Measurements from ENCODE around the gene NCKAP5L. TPM values are rescaled to one million over a fixed set of nuclear protein-coding genes. Genes with fewer than 3 reads are reported as not detected.

Gene NCKAP5L
- total and polyA plus RNA-seq, 2 experiments from 2014 or later: 10.2 to 37.0 TPM

- H3K27me3 Mint-ChIP-seq (ENCODE audit: insufficient read depth, low read depth, poor library complexity): peaks cover 10% of the 10 kb centered on the region
- H3K4me1 ChIP-seq (ENCODE audit: insufficient read depth): peaks cover 3% of the 10 kb centered on the region; the same call in 1 of the 2 replicates
- H3F3A ChIP-seq (replicated peaks; ENCODE audit: low read depth): no peaks in the 10 kb centered on the region
- no peaks in the 10 kb centered on the region for H3K9me2 ChIP-seq (ENCODE audit: insufficient read depth)
- H3K27ac ChIP-seq (ENCODE audit: low read depth): no peak overlapping the region
- no peak overlapping the region for H3K27ac Mint-ChIP-seq
- H2AFZ ChIP-seq: no peak overlapping the region
- H3K36me3 ChIP-seq (ENCODE audit: insufficient read depth): no peaks in the 10 kb centered on the region
- DNase-seq (ENCODE audit: low spot score): no peak
- 0 out of 2 replicates have a peak, but pooled peaks cover 3% of the 10 kb centered on the region for H4K20me1 ChIP-seq (replicated peaks; ENCODE audit: insufficient read depth)
- H3K4me3 ChIP-seq: no peak overlapping the region
- no peak overlapping the region for H3K4me3 Mint-ChIP-seq
- TF ChIP-seq STAT1 (IDR thresholded peaks at IDR 0.05; ENCODE audit: unreplicated experiment): no peak
- no peak for TF ChIP-seq ETS1 (IDR thresholded peaks at IDR 0.05)
- no peak for TF ChIP-seq CTCF (conservative IDR thresholded peaks at IDR 0.05; ENCODE audit: low read depth in 2 of 2)
- TF ChIP-seq ZNF462 (CRISPR knock-in tag; IDR thresholded peaks at IDR 0.05): no peak
- no peak for TF ChIP-seq POLR2AphosphoS5 (IDR thresholded peaks at IDR 0.05; ENCODE audit: low read depth)
- TF ChIP-seq EZH2phosphoT487 (IDR thresholded peaks at IDR 0.05; ENCODE audit: unreplicated experiment): no peak
- no peak for TF ChIP-seq ZNF114 (CRISPR knock-in tag; IDR thresholded peaks at IDR 0.05)
- TF ChIP-seq CREB1 (CRISPR knock-in tag; IDR thresholded peaks at IDR 0.05; ENCODE audit: low read depth): no peak
- no peak for TF ChIP-seq ZNF331 (CRISPR knock-in tag; IDR thresholded peaks at IDR 0.05; ENCODE audit: low read depth)
- TF ChIP-seq JUNB (IDR thresholded peaks at IDR 0.05; ENCODE audit: unreplicated experiment): no peak
- no peak for TF ChIP-seq EZH2 (IDR thresholded peaks at IDR 0.05; ENCODE audit: low read depth, unreplicated experiment)
- peaks cover 7% of the 10 kb centered on the region for H3K4me1 Mint-ChIP-seq
- H3K9me3 Mint-ChIP-seq: no peaks in the 10 kb centered on the region
- no peak overlapping the region for H3K4me2 ChIP-seq
- H3K36me3 Mint-ChIP-seq (ENCODE audit: low read depth): peaks cover 14% of the 10 kb centered on the region; the same call in 2 of the 3 replicates
- no peak for ATAC-seq
- H3K27me3 ChIP-seq (ENCODE audit: insufficient read depth): no peaks in the 10 kb centered on the region
- no peaks in the 10 kb centered on the region for H3K79me2 ChIP-seq (replicated peaks; ENCODE audit: insufficient read depth)
Observed at GRCh38 chr12:49795654-49796105, 32.5 kb downstream of the NCKAP5L start.

Data from GM23338 (cell line).